Head of caudate nucleus (tissue), 42 donors: Measurements from ENCODE around the gene DPF3.
"Not testable (repeated sequence)": the region's sequence is repeated elsewhere in the genome, so short reads cannot be mapped to it uniquely, and the experiment has no call there.

Experiments
- DNase-seq, 42 donors: peaks; one replicate each; pipeline versions ENCODE4 v3.0.0 to v3.0.0-alpha.2; 2020 to 2021; ENCODE audit warnings: mixed read lengths in 7 of 42
- intact Hi-C: fragments of 100-400 bp; cut with DNase I; formaldehyde crosslinking; loops from one replicate; pipeline ENCODE4 v1.15.0; 2022

Gene DPF3

DNA sequence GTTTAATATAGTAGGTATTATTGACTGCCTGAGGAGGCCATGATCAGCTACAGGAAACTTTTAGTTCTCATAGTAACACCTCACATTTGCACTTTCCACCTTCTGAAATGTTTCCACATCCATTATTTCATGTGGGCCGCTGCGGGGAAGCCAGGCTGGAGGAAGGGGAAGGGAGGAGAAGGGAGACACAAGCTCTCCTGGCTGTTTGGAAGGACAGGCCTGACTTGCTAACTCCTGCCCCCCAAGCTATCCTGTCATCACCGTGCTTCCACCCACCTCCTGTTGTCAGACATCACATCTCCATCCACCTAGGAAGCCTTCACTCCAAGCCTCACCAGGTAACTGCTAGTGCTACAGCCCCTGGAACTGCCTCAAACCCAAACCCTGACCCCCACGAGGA lies 9.5 kb downstream of the DPF3 start:
- intact Hi-C loops = no loop called here

GRCh38 chr14:72883961-72884360 lies 9.9 kb downstream of the DPF3 start:
- peak in 23 of 42 donors; percentile 1 to 64 (median 22) for DNase-seq
- intact Hi-C loops = no loop called here

More for the DNA sequence above, 9.5 kb downstream of the DPF3 start:
- no peak for DNase-seq

- intact Hi-C loops = no loop called here
- no peak for DNase-seq
These were observed 10.8 kb downstream of the DPF3 start for GRCh38 chr14:72883109-72883508.

- DNase-seq = no peak
- intact Hi-C loops = no loop called here
These were observed 11.4 kb downstream of the DPF3 start for GRCh38 chr14:72882463-72882862.

GRCh38 chr14:72882047-72882446 lies 11.9 kb downstream of the DPF3 start:
- intact Hi-C loops = no loop called here
- no peak for DNase-seq

DNA sequence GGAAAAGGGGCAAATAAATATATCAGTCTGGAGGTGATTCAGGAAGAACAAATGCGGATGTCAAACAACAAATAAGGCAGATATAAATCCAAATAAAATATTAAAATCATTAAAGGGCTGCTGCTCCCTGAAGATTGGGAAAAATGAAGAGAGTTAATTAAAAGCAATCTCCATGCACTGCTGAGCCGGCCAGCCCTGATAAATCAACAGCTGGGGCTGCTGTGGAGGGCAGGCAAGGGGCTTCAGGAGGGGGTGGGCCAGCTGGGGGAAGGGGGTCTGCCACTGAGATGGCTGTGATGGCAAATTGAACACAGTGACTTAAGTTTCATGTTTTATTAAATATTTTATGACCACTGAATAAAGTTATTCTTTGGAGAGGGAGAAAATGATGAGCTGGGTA lies 12.4 kb downstream of the DPF3 start:
- intact Hi-C loops = no loop called here

GRCh38 chr14:72880820-72881219 lies 13.1 kb downstream of the DPF3 start:
- no peak for DNase-seq
- intact Hi-C loops = no loop called here

More for the DNA sequence above, 12.4 kb downstream of the DPF3 start:
- no peak for DNase-seq

DNA sequence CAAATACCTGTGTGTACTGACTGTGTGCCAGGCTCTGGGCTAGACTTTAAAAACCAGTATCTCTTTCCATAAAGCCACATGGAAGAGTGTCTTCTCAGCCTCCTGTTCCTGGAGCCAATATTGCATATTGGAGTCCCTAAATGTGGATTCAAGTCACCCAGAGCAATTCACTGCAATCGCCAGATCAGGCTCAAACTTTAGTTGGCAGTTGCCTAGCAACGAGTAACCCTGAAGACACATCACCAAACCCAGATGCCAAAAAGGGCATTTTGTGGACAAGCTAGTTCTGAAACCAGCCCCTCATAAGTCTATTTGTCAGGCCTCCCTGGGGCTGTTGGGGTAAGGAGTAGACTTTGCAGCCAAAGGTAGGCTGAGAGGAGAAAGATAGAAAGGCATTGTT lies 13.7 kb downstream of the DPF3 start:
- no peak for DNase-seq
- intact Hi-C loops = no loop called here

- no peak for DNase-seq
- intact Hi-C loops = no loop called here
These were observed 14.5 kb downstream of the DPF3 start for GRCh38 chr14:72879431-72879830.

- intact Hi-C loops = no loop called here
- no peak for DNase-seq
These were observed 15.2 kb downstream of the DPF3 start for GRCh38 chr14:72878746-72879145.

- DNase-seq = no peak
- intact Hi-C loops = no loop called here
These were observed 17.2 kb downstream of the DPF3 start for GRCh38 chr14:72876710-72877063.

GRCh38 chr14:72876005-72876709 lies 17.7 kb downstream of the DPF3 start:
- intact Hi-C loops = no loop called here
- no peak for DNase-seq

- intact Hi-C loops = not testable (repeated sequence)
These were observed 23.0 kb downstream of the DPF3 start for GRCh38 chr14:72870878-72871277.

GRCh38 chr14:72869407-72870329 lies 24.2 kb downstream of the DPF3 start:
- DNase-seq = no peak
- intact Hi-C loops = no loop called here

More at GRCh38 chr14:72870878-72871277, 23.0 kb downstream of the DPF3 start:
- not testable (repeated sequence) for DNase-seq

DNA sequence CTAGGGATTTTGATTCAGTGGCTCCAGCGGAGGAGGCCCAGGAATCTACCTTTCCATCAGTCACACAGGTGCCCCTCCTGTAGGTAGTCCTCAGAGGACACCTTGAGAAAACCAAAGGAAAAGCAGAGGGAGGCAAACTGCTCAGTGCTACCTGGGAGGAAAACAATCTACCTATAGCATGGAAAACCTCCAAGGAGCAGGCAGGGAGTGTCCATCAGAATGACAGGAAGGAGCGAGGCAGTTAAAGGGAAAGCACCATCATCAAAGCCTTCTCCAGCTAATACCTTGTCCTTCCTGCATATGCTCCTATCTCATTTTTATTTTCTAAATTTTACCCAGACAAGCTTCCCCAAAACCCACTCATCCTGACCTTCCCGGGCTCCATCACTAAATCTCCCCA lies 25.4 kb downstream of the DPF3 start:
- intact Hi-C loops = no loop called here
- no peak for DNase-seq

GRCh38 chr14:72864712-72865365 lies 29.1 kb downstream of the DPF3 start:
- no peak for DNase-seq
- intact Hi-C loops = no loop called here

DNA sequence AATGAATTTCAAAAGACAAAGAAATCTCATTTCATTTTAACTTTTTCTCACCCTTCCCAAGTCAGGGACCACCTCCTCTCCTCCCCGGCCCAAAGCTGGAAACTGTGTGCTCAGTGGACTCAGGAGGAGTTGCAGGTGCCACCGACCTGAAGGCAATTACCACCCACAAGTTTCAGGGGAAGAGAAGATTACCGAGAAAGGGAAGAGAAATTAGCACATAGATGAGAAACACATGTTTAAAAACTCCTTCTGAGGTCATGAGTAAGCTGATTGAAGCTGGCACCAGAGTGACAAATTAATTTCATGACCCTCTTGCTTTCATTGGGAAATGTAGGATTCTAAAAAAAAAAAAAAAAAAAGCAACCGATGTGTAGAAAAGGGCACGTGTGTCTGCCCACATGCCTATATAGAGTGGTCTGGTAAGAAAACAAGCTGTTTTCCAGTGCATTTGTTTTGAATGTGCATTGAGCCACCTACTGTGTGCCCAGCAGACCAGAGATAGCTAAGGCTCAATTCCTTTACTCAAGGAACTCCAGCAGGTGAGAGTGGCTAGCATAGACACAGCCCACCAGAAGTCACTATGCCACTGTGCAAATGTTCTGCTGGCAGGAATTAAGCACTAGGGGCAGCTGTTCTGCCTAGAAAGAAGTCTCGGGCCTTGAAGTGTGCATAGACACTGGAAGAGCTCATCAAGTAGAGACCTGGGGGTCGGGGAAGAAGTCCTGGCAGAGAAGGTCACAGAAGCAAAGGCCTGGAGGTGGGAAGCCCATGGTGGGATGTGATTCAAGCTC lies 30.5 kb downstream of the DPF3 start:
- intact Hi-C loops = no loop called here
- DNase-seq = no peak

GRCh38 chr14:72856530-72857266 lies 37.2 kb downstream of the DPF3 start:
- DNase-seq = no peak
- intact Hi-C loops = no loop called here
